H9 (cell line): ENCODE results near the gene KIAA0930. TPM values are rescaled to one million over a fixed set of nuclear protein-coding genes. Genes with fewer than 3 reads are reported as not detected.

Source experiments
- DNase-seq: peaks from one replicate; pipeline ENCODE4 v3.0.0-alpha.2; 2017
- H2AFZ ChIP-seq: one replicate; pipeline ENCODE4 v1.6.1; 2013; ENCODE audit warnings: mild to moderate bottlenecking, low read length, control low read depth, moderate library complexity
- H2AK5ac ChIP-seq: 2 replicates; pipeline ENCODE4 v1.6.1; 2013; ENCODE audit warnings: low read length, control low read depth, mixed read lengths; ENCODE audit not compliant: insufficient read length
- H2BK120ac ChIP-seq: one replicate; pipeline ENCODE4 v1.6.1; 2013; ENCODE audit warnings: low read depth, mild to moderate bottlenecking, low read length, control low read depth, inconsistent platforms; ENCODE audit not compliant: poor library complexity, severe bottlenecking
- H2BK12ac ChIP-seq: 2 replicates; pipeline ENCODE4 v1.6.1; 2013; ENCODE audit warnings: low read length, control low read depth, mixed read lengths, low read depth; ENCODE audit not compliant: insufficient read length
- H2BK15ac ChIP-seq: 2 replicates; pipeline ENCODE4 v1.6.1; 2013; ENCODE audit warnings: low read depth, low read length, control low read depth
- H2BK20ac ChIP-seq: one replicate; pipeline ENCODE4 v1.6.1; 2013; ENCODE audit warnings: low read depth, mild to moderate bottlenecking, low read length, control low read depth, inconsistent platforms; ENCODE audit not compliant: poor library complexity, severe bottlenecking
- H2BK5ac ChIP-seq: 2 replicates; pipeline ENCODE4 v1.6.1; 2013; ENCODE audit warnings: low read length, control low read depth, mixed read lengths; ENCODE audit not compliant: insufficient read length
- H3K14ac ChIP-seq: 2 replicates; pipeline ENCODE4 v1.6.1; 2013; ENCODE audit warnings: low read length, control low read depth; ENCODE audit not compliant: insufficient read depth
- H3K18ac ChIP-seq: 2 replicates; pipeline ENCODE4 v1.6.1; 2013; ENCODE audit warnings: low read depth, mild to moderate bottlenecking, mixed read lengths, low read length, control low read depth; ENCODE audit not compliant: insufficient read length
- H3K23ac ChIP-seq: 2 replicates; pipeline ENCODE4 v1.6.1; 2013; ENCODE audit warnings: low read length, control low read depth, mixed read lengths, low read depth; ENCODE audit not compliant: insufficient read length
- H3K23me2 ChIP-seq: 2 replicates; pipeline ENCODE4 v1.6.1; 2013; ENCODE audit warnings: low read depth, mild to moderate bottlenecking, mixed read lengths, low read length, control low read depth; ENCODE audit not compliant: insufficient read length, poor library complexity, severe bottlenecking
- H3K27ac ChIP-seq: 2 replicates; pipeline ENCODE4 v1.5.1; 2013; ENCODE audit warnings: low read length, control low read depth, mixed read lengths, low read depth; ENCODE audit not compliant: insufficient read length
- H3K27me3 ChIP-seq: 2 replicates; pipeline ENCODE4 v1.6.1; 2013; ENCODE audit warnings: low read length, control low read depth, inconsistent platforms; ENCODE audit not compliant: insufficient read depth
- H3K4ac ChIP-seq: 2 replicates; pipeline ENCODE4 v1.6.1; 2013; ENCODE audit warnings: low read depth, mild to moderate bottlenecking, control low read depth, inconsistent platforms, low read length, moderate library complexity
- H3K4me1 ChIP-seq: 2 replicates; pipeline ENCODE4 v1.6.1; 2013; ENCODE audit warnings: low read length, control low read depth, inconsistent platforms; ENCODE audit not compliant: insufficient read depth
- H3K4me2 ChIP-seq: 2 replicates; pipeline ENCODE4 v1.6.1; 2013; ENCODE audit warnings: low read length, control low read depth, mixed read lengths; ENCODE audit not compliant: insufficient read length, insufficient read depth
- H3K56ac ChIP-seq: 2 replicates; pipeline ENCODE4 v1.6.1; 2013; ENCODE audit warnings: low read depth, mild to moderate bottlenecking, mixed read lengths, low read length, control low read depth; ENCODE audit not compliant: insufficient read length
- H3K79me1 ChIP-seq: 2 replicates; pipeline ENCODE4 v1.6.1; 2013; ENCODE audit warnings: low read depth, mild to moderate bottlenecking, moderate library complexity, low read length, control low read depth, inconsistent platforms; ENCODE audit not compliant: insufficient read depth, poor library complexity, severe bottlenecking
- H3K79me2 ChIP-seq: 2 replicates; pipeline ENCODE4 v1.6.1; 2013; ENCODE audit warnings: low read length, control low read depth, inconsistent platforms; ENCODE audit not compliant: insufficient read depth
- H3K9ac ChIP-seq: 2 replicates; pipeline ENCODE4 v1.6.1; 2013; ENCODE audit warnings: low read length, control low read depth, mixed read lengths; ENCODE audit not compliant: insufficient read length; ENCODE audit errors: extremely low read depth
- H3K9me3 ChIP-seq: one replicate; pipeline ENCODE4 v1.6.1; 2013; ENCODE audit warnings: low read depth, low read length, inconsistent platforms; ENCODE audit not compliant: control insufficient read depth
- H3T11ph ChIP-seq: one replicate; pipeline ENCODE4 v1.6.1; 2013; ENCODE audit warnings: mild to moderate bottlenecking, low read length, control low read depth, inconsistent platforms
- H4K20me1 ChIP-seq: one replicate; pipeline ENCODE4 v1.6.1; 2013; ENCODE audit not compliant: control insufficient read depth, insufficient read length, insufficient read depth
- H4K5ac ChIP-seq: 2 replicates; pipeline ENCODE4 v1.6.1; 2013; ENCODE audit warnings: low read depth, mild to moderate bottlenecking, mixed read lengths, low read length, control low read depth; ENCODE audit not compliant: insufficient read length
- H4K8ac ChIP-seq: replicated peaks from 2 replicates; pipeline ENCODE4 v1.6.1; 2013; ENCODE audit warnings: low read length, control low read depth, mixed read lengths, low read depth; ENCODE audit not compliant: insufficient read length
- H4K91ac ChIP-seq: 2 replicates; pipeline ENCODE4 v1.6.1; 2013; ENCODE audit warnings: low read depth, mild to moderate bottlenecking, moderate library complexity, mixed read lengths, low read length, control low read depth; ENCODE audit not compliant: insufficient read length
- H3K27ac Mint-ChIP-seq, 3 experiments: 2 replicates in 2 of 3; 3 replicates in 1 of 3; pipeline ENCODE4 v1.8.0; 2020 to 2021; ENCODE audit warnings: mixed read lengths in 3 of 3, mild to moderate bottlenecking in 1 of 3, moderate library complexity in 1 of 3
- H3K27me3 Mint-ChIP-seq: 2 replicates; pipeline ENCODE4 v1.8.0; 2021; ENCODE audit warnings: low read depth, mild to moderate bottlenecking, moderate library complexity, mixed read lengths
- H3K36me3 Mint-ChIP-seq, 3 experiments: 2 replicates in 2 of 3; 3 replicates in 1 of 3; pipeline ENCODE4 v1.8.0; 2020 to 2021; ENCODE audit warnings: low read depth in 3 of 3, mixed read lengths in 3 of 3; ENCODE audit not compliant: insufficient read depth in 1 of 3
- H3K4me1 Mint-ChIP-seq, 2 experiments: 2 replicates each; pipeline ENCODE4 v1.8.0; 2020; ENCODE audit warnings: mixed read lengths in 2 of 2
- H3K4me3 Mint-ChIP-seq, 2 experiments: 2 replicates in 1 of 2; 3 replicates in 1 of 2; pipeline ENCODE4 v1.8.0; 2020 to 2021; ENCODE audit warnings: mild to moderate bottlenecking in 2 of 2, mixed read lengths in 2 of 2, moderate library complexity in 1 of 2
- H3K9me3 Mint-ChIP-seq, 2 experiments: 2 replicates in 1 of 2; 3 replicates in 1 of 2; pipeline ENCODE4 v1.8.0; 2020; ENCODE audit warnings: mild to moderate bottlenecking in 2 of 2, mixed read lengths in 2 of 2, moderate library complexity in 1 of 2
- WGBS: extraction: QIAGEN DNeasy Blood & Tissue Kit; methylation state at CpG from one replicate; pipeline ENCODE4 v1.1.7; 2013; ENCODE audit warnings: missing lambda C conversion rate, low lambda C conversion rate, mixed read lengths; ENCODE audit not compliant: insufficient read length; ENCODE audit errors: extremely low coverage; 5-methylcytosine and 5-hydroxymethylcytosine counted together
- total RNA-seq: library from RNA; stranded (reverse); gene quantifications from 2 replicates; pipeline ENCODE4 v1.2.1, GENCODE V29; 2021
- TF ChIP-seq, protein P1 (sequence below): fragments of 200-600 bp; sonication (generic); conservative IDR thresholded peaks from 3 replicates; pipeline ENCODE4 v1.8.0; 2021; ENCODE audit warnings: antibody characterized with exemption, mild to moderate bottlenecking

Gene KIAA0930
- total RNA-seq, 1 experiment from 2014 or later = 46.2 TPM

DNA sequence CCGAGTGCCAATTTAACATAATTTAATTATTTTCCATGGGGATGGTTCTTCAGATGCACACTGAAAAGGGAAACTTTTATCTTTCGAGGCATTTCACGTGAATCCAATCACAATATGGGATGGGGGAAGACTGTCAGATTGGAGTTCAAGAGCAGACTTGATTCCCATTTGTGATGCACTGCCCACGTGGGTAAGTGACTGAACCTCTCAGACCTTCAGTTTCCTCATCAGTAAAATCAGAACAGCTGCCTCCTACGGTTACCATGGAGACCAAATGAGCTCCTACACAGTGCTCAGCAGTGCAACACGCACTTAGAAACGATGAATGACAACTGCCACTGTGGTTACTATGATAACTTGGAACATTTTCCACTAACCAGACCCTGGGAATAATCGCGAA, 21.7 kb downstream of the KIAA0930 start:
- peak overlapping the region in 1 of 3 experiments; percentile 74; a peak in 1 of 7 replicates for H3K27ac Mint-ChIP-seq
- H3K79me2 ChIP-seq = no peaks in the 10 kb centered on the region; the same call in 1 of the 2 replicates

More for the DNA sequence above, 21.7 kb downstream of the KIAA0930 start:
- Histone ChIP-seq H3K23ac (no peak overlapping the region), H3K9ac (no peak overlapping the region), H3K4me2 (no peak overlapping the region), H3K79me1 (no peaks in the 10 kb centered on the region), H2BK12ac (no peak overlapping the region), H3K4ac (no peak overlapping the region), H3T11ph (no peak overlapping the region), H2BK15ac (no peak overlapping the region), H3K9me3 (no peaks in the 10 kb centered on the region), H2BK20ac (no peak overlapping the region), H4K5ac (no peak overlapping the region), H3K27me3 (no peaks in the 10 kb centered on the region), H2BK120ac (no peak overlapping the region), H2AFZ (no peak overlapping the region), H3K56ac (no peak overlapping the region), H2BK5ac (no peak overlapping the region), H4K91ac (no peak overlapping the region), H3K27ac (no peak overlapping the region), H3K23me2 (no peaks in the 10 kb centered on the region), H3K18ac (no peak overlapping the region), H3K4me1 (no peaks in the 10 kb centered on the region), H2AK5ac (no peak overlapping the region), H3K14ac (no peak overlapping the region), H4K8ac (no peak overlapping the region), H4K20me1 (no peaks in the 10 kb centered on the region)
- no peaks in the 10 kb centered on the region; the same call in 1 of the 2 replicates for H3K27me3 Mint-ChIP-seq
- no peak for DNase-seq
- H3K4me1 Mint-ChIP-seq = peaks cover 25 to 28% of the 10 kb centered on the region in 2 experiments
- H3K36me3 Mint-ChIP-seq = no peaks in the 10 kb centered on the region
- TF ChIP-seq, protein P1, sequence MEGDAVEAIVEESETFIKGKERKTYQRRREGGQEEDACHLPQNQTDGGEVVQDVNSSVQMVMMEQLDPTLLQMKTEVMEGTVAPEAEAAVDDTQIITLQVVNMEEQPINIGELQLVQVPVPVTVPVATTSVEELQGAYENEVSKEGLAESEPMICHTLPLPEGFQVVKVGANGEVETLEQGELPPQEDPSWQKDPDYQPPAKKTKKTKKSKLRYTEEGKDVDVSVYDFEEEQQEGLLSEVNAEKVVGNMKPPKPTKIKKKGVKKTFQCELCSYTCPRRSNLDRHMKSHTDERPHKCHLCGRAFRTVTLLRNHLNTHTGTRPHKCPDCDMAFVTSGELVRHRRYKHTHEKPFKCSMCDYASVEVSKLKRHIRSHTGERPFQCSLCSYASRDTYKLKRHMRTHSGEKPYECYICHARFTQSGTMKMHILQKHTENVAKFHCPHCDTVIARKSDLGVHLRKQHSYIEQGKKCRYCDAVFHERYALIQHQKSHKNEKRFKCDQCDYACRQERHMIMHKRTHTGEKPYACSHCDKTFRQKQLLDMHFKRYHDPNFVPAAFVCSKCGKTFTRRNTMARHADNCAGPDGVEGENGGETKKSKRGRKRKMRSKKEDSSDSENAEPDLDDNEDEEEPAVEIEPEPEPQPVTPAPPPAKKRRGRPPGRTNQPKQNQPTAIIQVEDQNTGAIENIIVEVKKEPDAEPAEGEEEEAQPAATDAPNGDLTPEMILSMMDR = no peak
- no CpG with 5 or more reads among the region's 9 CpGs for WGBS
- H3K4me3 Mint-ChIP-seq = 0 out of 5 replicates have a peak overlapping the region, but pooled peaks of 1 of the 2 experiments have one; percentile 28
- H3K9me3 Mint-ChIP-seq = no peaks in the 10 kb centered on the region
